Astrocyte (in vitro differentiated cells and primary cell): ENCODE measurements around the gene HIVEP2.
"Not testable (repeated sequence)": the region's sequence is repeated elsewhere in the genome, so short reads cannot be mapped to it uniquely, and the experiment has no call there.

ENCODE experiments used
- EZH2 ChIP-seq: IDR thresholded peaks from 2 replicates; pipeline ENCODE4 v1.6.1; 2012; ENCODE audit warnings: mild to moderate bottlenecking, low read length, inconsistent platforms; ENCODE audit not compliant: insufficient read depth
- TF ChIP-seq, protein P1 (sequence below): IDR thresholded peaks from 2 replicates; pipeline ENCODE4 v1.5.1; 2011; ENCODE audit warnings: low read depth, mild to moderate bottlenecking, inconsistent platforms, low read length, moderate library complexity; ENCODE audit not compliant: insufficient read depth

DNA sequence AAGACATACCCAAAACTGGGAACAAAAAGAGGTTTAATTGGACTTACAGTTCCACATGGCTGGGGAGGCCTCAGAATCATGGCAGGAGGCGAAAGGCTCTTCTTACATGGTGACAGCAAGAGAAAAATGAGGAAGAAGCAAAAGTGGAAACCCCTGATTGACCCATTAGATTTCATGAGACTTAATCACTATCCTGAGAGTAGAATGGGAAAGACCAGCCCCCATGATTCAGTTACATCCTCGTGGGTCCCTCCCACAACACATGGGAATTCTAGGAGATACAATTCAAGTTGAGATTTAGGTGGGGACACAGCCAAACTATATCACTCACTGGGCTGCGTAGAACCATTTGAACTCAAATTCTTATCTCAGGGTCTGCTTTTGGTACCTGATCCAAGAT lies 26.0 kb upstream of the HIVEP2 start:
- TF ChIP-seq, protein P1, sequence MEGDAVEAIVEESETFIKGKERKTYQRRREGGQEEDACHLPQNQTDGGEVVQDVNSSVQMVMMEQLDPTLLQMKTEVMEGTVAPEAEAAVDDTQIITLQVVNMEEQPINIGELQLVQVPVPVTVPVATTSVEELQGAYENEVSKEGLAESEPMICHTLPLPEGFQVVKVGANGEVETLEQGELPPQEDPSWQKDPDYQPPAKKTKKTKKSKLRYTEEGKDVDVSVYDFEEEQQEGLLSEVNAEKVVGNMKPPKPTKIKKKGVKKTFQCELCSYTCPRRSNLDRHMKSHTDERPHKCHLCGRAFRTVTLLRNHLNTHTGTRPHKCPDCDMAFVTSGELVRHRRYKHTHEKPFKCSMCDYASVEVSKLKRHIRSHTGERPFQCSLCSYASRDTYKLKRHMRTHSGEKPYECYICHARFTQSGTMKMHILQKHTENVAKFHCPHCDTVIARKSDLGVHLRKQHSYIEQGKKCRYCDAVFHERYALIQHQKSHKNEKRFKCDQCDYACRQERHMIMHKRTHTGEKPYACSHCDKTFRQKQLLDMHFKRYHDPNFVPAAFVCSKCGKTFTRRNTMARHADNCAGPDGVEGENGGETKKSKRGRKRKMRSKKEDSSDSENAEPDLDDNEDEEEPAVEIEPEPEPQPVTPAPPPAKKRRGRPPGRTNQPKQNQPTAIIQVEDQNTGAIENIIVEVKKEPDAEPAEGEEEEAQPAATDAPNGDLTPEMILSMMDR, result not testable (repeated sequence)
- not testable (repeated sequence) for TF ChIP-seq EZH2
